Measurements from ENCODE around the gene TMC1. TPM values are rescaled to one million over a fixed set of nuclear protein-coding genes. Genes with fewer than 3 reads are reported as not detected.

TMC1 gene
- total and polyA plus RNA-seq, 2 of the 13 experiments (the other 11 are each of a cell fraction or from before 2014, with no cell fraction given) = 0.02 to 0.03 TPM

DNA sequence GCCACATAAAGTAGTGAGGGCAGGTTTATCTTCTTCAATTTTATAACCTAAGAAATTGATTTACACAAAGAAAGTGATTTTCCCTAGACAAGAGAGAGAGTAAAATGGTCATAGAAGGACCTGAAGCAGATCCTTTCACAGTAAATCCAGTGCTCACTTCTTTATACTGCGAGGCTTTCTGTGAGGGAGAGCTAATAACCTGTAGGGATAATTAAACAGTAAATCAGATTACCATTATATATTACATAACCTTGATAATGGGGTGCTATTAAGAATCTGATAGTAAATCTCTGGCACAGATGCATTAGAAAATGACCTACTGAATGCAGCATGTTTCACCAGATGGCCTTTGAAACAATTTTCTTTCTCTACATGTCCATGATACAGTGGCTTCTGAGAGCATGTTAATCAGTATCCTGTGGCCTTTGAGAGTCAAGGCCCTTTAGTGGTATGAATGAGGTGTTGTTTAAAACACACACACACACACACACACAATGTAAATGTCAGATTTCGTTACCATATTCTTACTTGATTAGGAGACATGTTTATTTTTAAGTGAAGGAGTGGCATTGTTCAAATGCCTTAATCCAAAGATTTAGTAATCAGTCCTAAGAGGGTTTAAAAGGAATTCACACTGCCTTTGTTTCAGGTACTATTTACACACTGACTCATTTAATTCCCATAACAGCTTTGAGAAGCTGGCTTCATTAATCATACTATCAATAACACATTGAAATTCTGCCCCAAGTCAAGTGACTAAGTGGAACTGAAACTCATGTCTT is 306.7 kb downstream of the TMC1 start (continued):
- no peak for TF ChIP-seq ZBTB33 (CRISPR knock-in tag; IDR thresholded peaks at IDR 0.05)
- TF ChIP-seq PRMT3 (CRISPR knock-in tag; IDR thresholded peaks at IDR 0.05; ENCODE audit: borderline replicate concordance, low read depth) = no peak
- no peak for TF ChIP-seq ZNF574 (CRISPR knock-in tag; IDR thresholded peaks at IDR 0.05)
- TF ChIP-seq NCOR1 (IDR thresholded peaks at IDR 0.05; ENCODE audit: borderline replicate concordance, low read length) = no peak
- no peak for TF ChIP-seq E2F1 (CRISPR knock-in tag; IDR thresholded peaks at IDR 0.05)
- TF ChIP-seq DPF2 (CRISPR knock-in tag; IDR thresholded peaks at IDR 0.05; ENCODE audit: borderline replicate concordance, low read depth) = 0 out of 2 replicates have a peak, but pooled peaks have one; percentile 49
- TF ChIP-seq PHF5A (CRISPR knock-in tag; IDR thresholded peaks at IDR 0.05; ENCODE audit: low read depth, unreplicated experiment) = no peak
- no peak for TF ChIP-seq ZNF124 (CRISPR knock-in tag; IDR thresholded peaks at IDR 0.05)
- no peak for TF ChIP-seq KAT7 (CRISPR knock-in tag; IDR thresholded peaks at IDR 0.05; ENCODE audit: borderline replicate concordance)
- no peak for TF ChIP-seq MEF2D (CRISPR knock-in tag; IDR thresholded peaks at IDR 0.05)
- TF ChIP-seq STAT5B (CRISPR knock-in tag; IDR thresholded peaks at IDR 0.05) = no peak
- no peak for TF ChIP-seq ZNF34 (CRISPR knock-in tag; IDR thresholded peaks at IDR 0.05; ENCODE audit: borderline replicate concordance)
- no peak for TF ChIP-seq THAP8 (CRISPR knock-in tag; IDR thresholded peaks at IDR 0.05; ENCODE audit: borderline replicate concordance)
- TF ChIP-seq SSRP1 (CRISPR knock-in tag; IDR thresholded peaks at IDR 0.05) = no peak
- TF ChIP-seq ZNF687 (CRISPR knock-in tag; IDR thresholded peaks at IDR 0.05) = no peak
- no peak for TF ChIP-seq ZNF225 (CRISPR knock-in tag; IDR thresholded peaks at IDR 0.05)
- no peak for TF ChIP-seq ZNF775 (CRISPR knock-in tag; IDR thresholded peaks at IDR 0.05; ENCODE audit: borderline replicate concordance)
- no peak for TF ChIP-seq MAFG (CRISPR knock-in tag; IDR thresholded peaks at IDR 0.05)

Measured in HepG2 (cell line).